ENCODE results near the gene KPNB1.

Gene KPNB1

DNA sequence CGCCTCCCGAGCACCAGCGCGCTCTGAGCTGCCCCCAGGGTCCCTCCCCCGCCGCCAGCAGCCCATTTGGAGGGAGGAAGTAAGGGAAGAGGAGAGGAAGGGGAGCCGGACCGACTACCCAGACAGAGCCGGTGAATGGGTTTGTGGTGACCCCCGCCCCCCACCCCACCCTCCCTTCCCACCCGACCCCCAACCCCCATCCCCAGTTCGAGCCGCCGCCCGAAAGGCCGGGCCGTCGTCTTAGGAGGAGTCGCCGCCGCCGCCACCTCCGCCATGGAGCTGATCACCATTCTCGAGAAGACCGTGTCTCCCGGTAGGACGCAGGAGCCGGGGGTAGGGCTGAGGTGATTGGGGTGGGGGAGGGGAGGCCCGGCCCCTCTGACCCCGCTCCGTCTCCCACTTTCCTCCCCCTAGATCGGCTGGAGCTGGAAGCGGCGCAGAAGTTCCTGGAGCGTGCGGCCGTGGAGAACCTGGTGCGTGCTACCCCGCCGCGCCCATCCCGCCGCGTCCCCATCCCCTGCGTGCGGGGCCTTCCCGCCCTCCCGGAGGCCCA is 329 bp downstream of the KPNB1 start (continued):
- TF ChIP-seq, protein P1, sequence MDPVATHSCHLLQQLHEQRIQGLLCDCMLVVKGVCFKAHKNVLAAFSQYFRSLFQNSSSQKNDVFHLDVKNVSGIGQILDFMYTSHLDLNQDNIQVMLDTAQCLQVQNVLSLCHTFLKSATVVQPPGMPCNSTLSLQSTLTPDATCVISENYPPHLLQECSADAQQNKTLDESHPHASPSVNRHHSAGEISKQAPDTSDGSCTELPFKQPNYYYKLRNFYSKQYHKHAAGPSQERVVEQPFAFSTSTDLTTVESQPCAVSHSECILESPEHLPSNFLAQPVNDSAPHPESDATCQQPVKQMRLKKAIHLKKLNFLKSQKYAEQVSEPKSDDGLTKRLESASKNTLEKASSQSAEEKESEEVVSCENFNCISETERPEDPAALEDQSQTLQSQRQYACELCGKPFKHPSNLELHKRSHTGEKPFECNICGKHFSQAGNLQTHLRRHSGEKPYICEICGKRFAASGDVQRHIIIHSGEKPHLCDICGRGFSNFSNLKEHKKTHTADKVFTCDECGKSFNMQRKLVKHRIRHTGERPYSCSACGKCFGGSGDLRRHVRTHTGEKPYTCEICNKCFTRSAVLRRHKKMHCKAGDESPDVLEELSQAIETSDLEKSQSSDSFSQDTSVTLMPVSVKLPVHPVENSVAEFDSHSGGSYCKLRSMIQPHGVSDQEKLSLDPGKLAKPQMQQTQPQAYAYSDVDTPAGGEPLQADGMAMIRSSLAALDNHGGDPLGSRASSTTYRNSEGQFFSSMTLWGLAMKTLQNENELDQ (tag by site-specific recombination; IDR thresholded peaks at IDR 0.05; ENCODE audit: low read depth) = no peak
- TF ChIP-seq IKZF3 (tag by site-specific recombination; IDR thresholded peaks at IDR 0.05) (peak; percentile 73), ZNF433 (tag by site-specific recombination; IDR thresholded peaks at IDR 0.05; ENCODE audit: low read depth) (no peak), ZNF747 (tag by site-specific recombination; IDR thresholded peaks at IDR 0.05) (no peak), ZNF416 (tag by site-specific recombination; IDR thresholded peaks at IDR 0.05) (no peak), ZNF473 (tag by site-specific recombination; IDR thresholded peaks at IDR 0.05) (no peak), GLIS2 (tag by site-specific recombination; IDR thresholded peaks at IDR 0.05) (no peak; the same call in 1 of the 2 replicates), ZNF335 (tag by site-specific recombination; conservative IDR thresholded peaks at IDR 0.05) (0 out of 2 replicates have a peak, but pooled peaks have one; percentile 12), ZNF791 (tag by site-specific recombination; IDR thresholded peaks at IDR 0.05) (no peak), MEIS1 (CRISPR knock-in tag; IDR thresholded peaks at IDR 0.05; ENCODE audit: borderline replicate concordance) (no peak), ZNF768 (tag by site-specific recombination; IDR thresholded peaks at IDR 0.05) (no peak), ZNF837 (tag by site-specific recombination; IDR thresholded peaks at IDR 0.05) (no peak), ZSCAN23 (tag by site-specific recombination; IDR thresholded peaks at IDR 0.05) (no peak), MZF1 (tag by site-specific recombination; IDR thresholded peaks at IDR 0.05; ENCODE audit: borderline replicate concordance) (0 out of 2 replicates have a peak, but pooled peaks have one; percentile 4), MYNN (tag by site-specific recombination; IDR thresholded peaks at IDR 0.05; ENCODE audit: borderline replicate concordance) (0 out of 2 replicates have a peak, but pooled peaks have one; percentile 2), HOXD13 (CRISPR knock-in tag; IDR thresholded peaks at IDR 0.05; ENCODE audit: borderline replicate concordance) (no peak), ZNF133 (tag by site-specific recombination; IDR thresholded peaks at IDR 0.05) (no peak), ZNF623 (tag by site-specific recombination; IDR thresholded peaks at IDR 0.05) (no peak), ZNF776 (tag by site-specific recombination; IDR thresholded peaks at IDR 0.05; ENCODE audit: borderline replicate concordance) (no peak), KLF10 (tag by site-specific recombination; IDR thresholded peaks at IDR 0.05) (no peak), YY1 (tag by site-specific recombination; IDR thresholded peaks at IDR 0.05) (no peak), ZNF596 (tag by site-specific recombination; IDR thresholded peaks at IDR 0.05) (0 out of 2 replicates have a peak, but pooled peaks have one; percentile 7)
- TF ChIP-seq, protein P2, sequence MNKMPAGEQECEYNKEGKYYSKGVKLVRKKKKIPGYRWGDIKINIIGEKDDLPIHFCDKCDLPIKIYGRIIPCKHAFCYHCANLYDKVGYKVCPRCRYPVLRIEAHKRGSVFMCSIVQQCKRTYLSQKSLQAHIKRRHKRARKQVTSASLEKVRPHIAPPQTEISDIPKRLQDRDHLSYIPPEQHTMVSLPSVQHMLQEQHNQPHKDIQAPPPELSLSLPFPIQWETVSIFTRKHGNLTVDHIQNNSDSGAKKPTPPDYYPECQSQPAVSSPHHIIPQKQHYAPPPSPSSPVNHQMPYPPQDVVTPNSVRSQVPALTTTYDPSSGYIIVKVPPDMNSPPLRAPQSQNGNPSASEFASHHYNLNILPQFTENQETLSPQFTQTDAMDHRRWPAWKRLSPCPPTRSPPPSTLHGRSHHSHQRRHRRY (tag by site-specific recombination; IDR thresholded peaks at IDR 0.05) = no peak
- TF ChIP-seq, protein P3, sequence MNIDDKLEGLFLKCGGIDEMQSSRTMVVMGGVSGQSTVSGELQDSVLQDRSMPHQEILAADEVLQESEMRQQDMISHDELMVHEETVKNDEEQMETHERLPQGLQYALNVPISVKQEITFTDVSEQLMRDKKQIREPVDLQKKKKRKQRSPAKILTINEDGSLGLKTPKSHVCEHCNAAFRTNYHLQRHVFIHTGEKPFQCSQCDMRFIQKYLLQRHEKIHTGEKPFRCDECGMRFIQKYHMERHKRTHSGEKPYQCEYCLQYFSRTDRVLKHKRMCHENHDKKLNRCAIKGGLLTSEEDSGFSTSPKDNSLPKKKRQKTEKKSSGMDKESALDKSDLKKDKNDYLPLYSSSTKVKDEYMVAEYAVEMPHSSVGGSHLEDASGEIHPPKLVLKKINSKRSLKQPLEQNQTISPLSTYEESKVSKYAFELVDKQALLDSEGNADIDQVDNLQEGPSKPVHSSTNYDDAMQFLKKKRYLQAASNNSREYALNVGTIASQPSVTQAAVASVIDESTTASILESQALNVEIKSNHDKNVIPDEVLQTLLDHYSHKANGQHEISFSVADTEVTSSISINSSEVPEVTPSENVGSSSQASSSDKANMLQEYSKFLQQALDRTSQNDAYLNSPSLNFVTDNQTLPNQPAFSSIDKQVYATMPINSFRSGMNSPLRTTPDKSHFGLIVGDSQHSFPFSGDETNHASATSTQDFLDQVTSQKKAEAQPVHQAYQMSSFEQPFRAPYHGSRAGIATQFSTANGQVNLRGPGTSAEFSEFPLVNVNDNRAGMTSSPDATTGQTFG (tag by site-specific recombination; IDR thresholded peaks at IDR 0.05; ENCODE audit: borderline replicate concordance) = no peak; the same call in 1 of the 2 replicates
- TF ChIP-seq, protein P4, sequence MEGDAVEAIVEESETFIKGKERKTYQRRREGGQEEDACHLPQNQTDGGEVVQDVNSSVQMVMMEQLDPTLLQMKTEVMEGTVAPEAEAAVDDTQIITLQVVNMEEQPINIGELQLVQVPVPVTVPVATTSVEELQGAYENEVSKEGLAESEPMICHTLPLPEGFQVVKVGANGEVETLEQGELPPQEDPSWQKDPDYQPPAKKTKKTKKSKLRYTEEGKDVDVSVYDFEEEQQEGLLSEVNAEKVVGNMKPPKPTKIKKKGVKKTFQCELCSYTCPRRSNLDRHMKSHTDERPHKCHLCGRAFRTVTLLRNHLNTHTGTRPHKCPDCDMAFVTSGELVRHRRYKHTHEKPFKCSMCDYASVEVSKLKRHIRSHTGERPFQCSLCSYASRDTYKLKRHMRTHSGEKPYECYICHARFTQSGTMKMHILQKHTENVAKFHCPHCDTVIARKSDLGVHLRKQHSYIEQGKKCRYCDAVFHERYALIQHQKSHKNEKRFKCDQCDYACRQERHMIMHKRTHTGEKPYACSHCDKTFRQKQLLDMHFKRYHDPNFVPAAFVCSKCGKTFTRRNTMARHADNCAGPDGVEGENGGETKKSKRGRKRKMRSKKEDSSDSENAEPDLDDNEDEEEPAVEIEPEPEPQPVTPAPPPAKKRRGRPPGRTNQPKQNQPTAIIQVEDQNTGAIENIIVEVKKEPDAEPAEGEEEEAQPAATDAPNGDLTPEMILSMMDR (tag by site-specific recombination; IDR thresholded peaks at IDR 0.05) = no peak
- TF ChIP-seq, protein P5, sequence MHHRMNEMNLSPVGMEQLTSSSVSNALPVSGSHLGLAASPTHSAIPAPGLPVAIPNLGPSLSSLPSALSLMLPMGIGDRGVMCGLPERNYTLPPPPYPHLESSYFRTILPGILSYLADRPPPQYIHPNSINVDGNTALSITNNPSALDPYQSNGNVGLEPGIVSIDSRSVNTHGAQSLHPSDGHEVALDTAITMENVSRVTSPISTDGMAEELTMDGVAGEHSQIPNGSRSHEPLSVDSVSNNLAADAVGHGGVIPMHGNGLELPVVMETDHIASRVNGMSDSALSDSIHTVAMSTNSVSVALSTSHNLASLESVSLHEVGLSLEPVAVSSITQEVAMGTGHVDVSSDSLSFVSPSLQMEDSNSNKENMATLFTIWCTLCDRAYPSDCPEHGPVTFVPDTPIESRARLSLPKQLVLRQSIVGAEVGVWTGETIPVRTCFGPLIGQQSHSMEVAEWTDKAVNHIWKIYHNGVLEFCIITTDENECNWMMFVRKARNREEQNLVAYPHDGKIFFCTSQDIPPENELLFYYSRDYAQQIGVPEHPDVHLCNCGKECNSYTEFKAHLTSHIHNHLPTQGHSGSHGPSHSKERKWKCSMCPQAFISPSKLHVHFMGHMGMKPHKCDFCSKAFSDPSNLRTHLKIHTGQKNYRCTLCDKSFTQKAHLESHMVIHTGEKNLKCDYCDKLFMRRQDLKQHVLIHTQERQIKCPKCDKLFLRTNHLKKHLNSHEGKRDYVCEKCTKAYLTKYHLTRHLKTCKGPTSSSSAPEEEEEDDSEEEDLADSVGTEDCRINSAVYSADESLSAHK (tag by site-specific recombination; IDR thresholded peaks at IDR 0.05) = no peak
- TF ChIP-seq, protein P6, sequence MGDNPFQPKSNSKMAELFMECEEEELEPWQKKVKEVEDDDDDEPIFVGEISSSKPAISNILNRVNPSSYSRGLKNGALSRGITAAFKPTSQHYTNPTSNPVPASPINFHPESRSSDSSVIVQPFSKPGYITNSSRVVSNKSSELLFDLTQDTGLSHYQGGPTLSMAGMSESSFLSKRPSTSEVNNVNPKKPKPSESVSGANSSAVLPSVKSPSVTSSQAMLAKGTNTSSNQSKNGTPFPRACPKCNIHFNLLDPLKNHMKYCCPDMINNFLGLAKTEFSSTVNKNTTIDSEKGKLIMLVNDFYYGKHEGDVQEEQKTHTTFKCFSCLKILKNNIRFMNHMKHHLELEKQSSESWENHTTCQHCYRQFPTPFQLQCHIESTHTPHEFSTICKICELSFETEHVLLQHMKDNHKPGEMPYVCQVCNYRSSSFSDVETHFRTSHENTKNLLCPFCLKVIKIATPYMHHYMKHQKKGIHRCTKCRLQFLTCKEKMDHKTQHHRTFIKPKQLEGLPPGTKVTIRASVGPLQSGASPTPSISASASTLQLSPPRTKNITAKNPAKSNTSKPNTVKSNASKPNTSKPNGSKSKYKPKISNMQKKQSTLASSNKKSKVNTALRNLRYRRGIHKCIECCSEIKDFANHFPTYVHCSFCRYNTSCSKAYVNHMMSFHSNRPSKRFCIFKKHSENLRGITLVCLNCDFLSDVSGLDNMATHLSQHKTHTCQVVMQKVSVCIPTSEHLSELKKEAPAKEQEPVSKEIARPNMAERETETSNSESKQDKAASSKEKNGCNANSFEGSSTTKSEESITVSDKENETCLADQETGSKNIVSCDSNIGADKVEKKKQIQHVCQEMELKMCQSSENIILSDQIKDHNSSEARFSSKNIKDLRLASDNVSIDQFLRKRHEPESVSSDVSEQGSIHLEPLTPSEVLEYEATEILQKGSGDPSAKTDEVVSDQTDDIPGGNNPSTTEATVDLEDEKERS (tag by site-specific recombination; IDR thresholded peaks at IDR 0.05) = no peak
